ENCODE measurements around the gene MINDY3.

DNA sequence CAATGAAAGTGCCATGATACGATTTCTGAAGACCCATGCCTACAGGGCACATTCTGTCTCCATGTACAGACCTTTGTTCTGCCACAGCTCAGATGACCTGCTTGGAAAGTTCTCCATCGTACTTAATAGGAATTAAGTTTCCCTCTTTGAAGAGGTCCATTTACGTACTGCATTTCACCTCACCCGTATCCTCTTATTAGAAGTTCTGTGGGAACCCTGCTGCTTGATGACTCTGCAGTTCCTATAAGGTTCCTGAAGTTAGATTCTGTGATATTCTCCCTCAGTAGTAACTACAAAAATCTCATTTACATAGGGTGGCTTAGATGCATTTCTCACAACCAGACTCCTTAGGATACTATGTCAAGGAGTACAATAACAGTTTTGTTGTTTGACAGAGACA lies 50.9 kb downstream of the MINDY3 start:
- TF ChIP-seq, protein P1, sequence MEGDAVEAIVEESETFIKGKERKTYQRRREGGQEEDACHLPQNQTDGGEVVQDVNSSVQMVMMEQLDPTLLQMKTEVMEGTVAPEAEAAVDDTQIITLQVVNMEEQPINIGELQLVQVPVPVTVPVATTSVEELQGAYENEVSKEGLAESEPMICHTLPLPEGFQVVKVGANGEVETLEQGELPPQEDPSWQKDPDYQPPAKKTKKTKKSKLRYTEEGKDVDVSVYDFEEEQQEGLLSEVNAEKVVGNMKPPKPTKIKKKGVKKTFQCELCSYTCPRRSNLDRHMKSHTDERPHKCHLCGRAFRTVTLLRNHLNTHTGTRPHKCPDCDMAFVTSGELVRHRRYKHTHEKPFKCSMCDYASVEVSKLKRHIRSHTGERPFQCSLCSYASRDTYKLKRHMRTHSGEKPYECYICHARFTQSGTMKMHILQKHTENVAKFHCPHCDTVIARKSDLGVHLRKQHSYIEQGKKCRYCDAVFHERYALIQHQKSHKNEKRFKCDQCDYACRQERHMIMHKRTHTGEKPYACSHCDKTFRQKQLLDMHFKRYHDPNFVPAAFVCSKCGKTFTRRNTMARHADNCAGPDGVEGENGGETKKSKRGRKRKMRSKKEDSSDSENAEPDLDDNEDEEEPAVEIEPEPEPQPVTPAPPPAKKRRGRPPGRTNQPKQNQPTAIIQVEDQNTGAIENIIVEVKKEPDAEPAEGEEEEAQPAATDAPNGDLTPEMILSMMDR (IDR thresholded peaks at IDR 0.05; ENCODE audit: low read depth, low read length, missing input control) = no peak
- TF ChIP-seq, protein P2, sequence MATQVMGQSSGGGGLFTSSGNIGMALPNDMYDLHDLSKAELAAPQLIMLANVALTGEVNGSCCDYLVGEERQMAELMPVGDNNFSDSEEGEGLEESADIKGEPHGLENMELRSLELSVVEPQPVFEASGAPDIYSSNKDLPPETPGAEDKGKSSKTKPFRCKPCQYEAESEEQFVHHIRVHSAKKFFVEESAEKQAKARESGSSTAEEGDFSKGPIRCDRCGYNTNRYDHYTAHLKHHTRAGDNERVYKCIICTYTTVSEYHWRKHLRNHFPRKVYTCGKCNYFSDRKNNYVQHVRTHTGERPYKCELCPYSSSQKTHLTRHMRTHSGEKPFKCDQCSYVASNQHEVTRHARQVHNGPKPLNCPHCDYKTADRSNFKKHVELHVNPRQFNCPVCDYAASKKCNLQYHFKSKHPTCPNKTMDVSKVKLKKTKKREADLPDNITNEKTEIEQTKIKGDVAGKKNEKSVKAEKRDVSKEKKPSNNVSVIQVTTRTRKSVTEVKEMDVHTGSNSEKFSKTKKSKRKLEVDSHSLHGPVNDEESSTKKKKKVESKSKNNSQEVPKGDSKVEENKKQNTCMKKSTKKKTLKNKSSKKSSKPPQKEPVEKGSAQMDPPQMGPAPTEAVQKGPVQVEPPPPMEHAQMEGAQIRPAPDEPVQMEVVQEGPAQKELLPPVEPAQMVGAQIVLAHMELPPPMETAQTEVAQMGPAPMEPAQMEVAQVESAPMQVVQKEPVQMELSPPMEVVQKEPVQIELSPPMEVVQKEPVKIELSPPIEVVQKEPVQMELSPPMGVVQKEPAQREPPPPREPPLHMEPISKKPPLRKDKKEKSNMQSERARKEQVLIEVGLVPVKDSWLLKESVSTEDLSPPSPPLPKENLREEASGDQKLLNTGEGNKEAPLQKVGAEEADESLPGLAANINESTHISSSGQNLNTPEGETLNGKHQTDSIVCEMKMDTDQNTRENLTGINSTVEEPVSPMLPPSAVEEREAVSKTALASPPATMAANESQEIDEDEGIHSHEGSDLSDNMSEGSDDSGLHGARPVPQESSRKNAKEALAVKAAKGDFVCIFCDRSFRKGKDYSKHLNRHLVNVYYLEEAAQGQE (IDR thresholded peaks at IDR 0.05) = no peak
- TF ChIP-seq, protein P3, sequence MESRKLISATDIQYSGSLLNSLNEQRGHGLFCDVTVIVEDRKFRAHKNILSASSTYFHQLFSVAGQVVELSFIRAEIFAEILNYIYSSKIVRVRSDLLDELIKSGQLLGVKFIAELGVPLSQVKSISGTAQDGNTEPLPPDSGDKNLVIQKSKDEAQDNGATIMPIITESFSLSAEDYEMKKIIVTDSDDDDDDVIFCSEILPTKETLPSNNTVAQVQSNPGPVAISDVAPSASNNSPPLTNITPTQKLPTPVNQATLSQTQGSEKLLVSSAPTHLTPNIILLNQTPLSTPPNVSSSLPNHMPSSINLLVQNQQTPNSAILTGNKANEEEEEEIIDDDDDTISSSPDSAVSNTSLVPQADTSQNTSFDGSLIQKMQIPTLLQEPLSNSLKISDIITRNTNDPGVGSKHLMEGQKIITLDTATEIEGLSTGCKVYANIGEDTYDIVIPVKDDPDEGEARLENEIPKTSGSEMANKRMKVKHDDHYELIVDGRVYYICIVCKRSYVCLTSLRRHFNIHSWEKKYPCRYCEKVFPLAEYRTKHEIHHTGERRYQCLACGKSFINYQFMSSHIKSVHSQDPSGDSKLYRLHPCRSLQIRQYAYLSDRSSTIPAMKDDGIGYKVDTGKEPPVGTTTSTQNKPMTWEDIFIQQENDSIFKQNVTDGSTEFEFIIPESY (IDR thresholded peaks at IDR 0.05) = no peak
- TF ChIP-seq TAF1 (conservative IDR thresholded peaks at IDR 0.05) = no peak
- TF ChIP-seq GABPA (IDR thresholded peaks at IDR 0.05 in 1 of 2, conservative IDR thresholded peaks at IDR 0.05 in 1 of 2) = no peak
- TF ChIP-seq, protein P4, sequence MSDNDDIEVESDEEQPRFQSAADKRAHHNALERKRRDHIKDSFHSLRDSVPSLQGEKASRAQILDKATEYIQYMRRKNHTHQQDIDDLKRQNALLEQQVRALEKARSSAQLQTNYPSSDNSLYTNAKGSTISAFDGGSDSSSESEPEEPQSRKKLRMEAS (IDR thresholded peaks at IDR 0.05) = no peak
